Suppressor macrophage treated with lipopolysaccharide for 1 hour (primary cell): ENCODE data around the gene C14orf132.

Experiments used
- DNase-seq, 3 donors: peaks; one replicate each; pipeline ENCODE4 v3.0.0-alpha.2; 2020 to 2022

Gene C14orf132

DNA sequence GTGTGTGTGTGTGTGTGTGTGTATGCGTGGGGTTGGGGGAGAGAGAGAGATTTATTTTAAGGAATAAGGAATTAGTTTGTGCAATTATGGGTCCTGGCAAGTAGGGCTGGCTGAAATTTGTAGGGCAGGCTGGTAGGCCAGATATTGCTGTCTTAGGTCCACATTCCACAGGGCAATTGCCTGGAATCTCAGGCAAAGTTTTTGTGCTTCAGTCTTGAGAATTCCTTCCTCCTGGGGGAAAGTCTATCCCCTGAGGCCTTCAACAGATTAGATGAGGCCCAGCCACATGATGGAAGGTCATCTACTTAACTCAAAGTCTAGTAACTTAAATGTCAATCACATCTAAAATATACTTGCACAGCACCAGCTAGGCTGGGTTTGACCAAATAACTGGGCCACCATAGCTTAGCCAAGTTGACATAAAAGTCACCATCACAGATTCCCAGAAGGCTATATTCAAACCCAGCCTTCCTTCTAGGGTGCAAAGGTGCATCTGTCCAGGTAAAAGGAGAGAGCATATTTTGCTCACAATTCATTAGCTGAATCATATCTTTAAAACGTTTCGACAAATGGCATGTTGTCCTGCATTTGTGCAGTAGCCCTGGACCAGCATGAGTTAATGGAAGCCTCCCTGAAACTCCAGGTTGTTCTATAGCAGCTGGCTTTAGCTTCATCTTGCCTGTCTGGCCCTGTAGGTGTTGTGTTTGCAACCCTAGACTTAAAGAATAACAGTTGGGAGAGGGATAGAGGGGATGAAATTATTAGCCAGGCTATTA, 63.1 kb downstream of the C14orf132 start:
- no peak for DNase-seq

GRCh38 chr14:96103075-96103474, 63.9 kb downstream of the C14orf132 start:
- DNase-seq: no peak

GRCh38 chr14:96103560-96104460, 64.6 kb downstream of the C14orf132 start:
- DNase-seq: no peak

DNA sequence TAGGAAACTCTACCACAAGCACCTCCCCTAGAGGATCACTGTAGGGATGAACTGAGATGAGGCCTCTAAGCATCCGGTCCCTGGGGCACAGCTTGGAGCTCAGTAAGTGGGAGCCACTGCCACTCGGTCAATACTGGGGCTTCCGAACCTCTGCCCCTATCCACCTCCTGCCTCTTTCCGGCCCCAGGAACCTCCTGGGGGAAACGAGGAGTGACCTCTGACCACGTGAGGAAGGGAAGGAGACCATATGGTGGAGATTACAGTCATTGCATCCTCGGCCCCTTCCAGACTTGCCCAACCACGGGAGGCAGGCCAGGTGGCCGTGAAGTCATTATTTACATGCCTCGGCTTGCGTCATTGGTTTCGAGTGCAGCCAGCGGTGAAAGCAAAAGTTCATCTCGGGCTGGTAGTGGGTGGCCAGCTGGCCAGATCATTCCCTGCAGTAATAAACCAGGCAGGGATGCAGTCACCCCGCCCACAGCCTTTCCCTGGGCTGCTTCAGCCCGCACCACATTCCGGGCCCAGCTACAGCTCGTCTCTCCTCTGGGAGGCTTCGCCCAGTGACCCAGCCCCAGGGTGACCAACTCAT, 65.4 kb downstream of the C14orf132 start:
- peak; percentile 16 to 52 (median 23) for DNase-seq

DNA sequence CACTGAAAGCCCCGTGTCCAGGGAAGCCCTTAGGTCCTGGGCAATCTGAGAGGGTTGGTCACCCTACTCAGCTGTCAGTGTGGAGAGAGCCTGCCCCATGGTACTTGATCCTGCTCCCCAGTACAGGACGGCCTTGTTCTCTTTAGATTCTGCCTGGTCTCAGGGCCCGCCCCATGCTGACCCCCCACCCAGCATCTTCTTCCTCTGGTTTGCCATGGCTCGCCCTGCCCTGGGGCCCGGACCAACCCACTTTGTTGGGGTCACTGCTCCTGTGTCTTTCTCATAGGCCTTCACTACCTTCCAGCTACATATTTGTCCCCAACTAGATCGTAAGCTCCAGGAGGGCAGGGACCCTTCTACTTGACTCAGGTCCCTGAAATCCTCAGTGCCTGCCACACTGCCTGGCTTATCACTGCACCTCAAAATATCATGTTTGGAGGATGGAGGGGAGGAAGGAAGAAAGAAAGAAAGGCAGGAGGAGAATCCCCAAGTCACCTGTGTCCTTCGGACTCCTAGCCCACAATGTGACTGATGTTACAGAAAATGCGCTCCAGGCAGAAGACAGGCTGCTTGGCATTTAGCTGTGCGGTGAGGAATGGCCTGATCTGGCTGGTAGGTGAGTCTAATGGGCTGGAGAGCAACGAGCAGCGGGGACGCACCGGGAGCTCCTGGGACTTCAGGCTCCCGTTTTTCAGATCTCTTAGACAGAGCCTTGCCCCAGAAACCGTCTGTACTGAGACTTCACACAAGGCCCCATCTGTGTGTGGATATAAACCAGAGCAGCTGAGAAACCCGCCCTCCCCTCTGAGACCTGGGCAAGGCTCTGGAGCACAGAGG, 66.1 kb downstream of the C14orf132 start:
- DNase-seq: no peak

- DNase-seq: no peak
Observed at GRCh38 chr14:96105926-96106441, 66.8 kb downstream of the C14orf132 start.

DNA sequence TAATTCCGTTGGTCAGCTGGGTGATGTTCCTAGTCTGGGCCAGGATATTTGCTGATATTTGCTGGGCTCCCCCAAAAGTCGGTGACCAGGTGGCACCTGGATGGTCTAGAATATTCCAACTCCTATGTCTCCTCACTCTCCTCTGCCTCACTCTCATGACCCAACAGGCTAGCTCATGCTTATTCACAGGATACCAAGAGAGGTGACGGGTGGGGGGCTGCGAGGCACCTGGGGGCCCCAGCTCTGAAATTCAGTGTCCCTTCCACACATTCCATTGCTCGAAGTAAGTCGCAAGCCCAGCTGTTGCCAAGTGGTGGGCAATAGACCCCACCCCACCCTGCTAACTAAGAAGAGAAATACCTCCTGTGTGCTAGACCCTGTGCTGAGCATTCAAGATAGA, 67.7 kb downstream of the C14orf132 start:
- DNase-seq: no peak

- DNase-seq: no peak
Observed at GRCh38 chr14:96108061-96108795, 69.1 kb downstream of the C14orf132 start.

DNA sequence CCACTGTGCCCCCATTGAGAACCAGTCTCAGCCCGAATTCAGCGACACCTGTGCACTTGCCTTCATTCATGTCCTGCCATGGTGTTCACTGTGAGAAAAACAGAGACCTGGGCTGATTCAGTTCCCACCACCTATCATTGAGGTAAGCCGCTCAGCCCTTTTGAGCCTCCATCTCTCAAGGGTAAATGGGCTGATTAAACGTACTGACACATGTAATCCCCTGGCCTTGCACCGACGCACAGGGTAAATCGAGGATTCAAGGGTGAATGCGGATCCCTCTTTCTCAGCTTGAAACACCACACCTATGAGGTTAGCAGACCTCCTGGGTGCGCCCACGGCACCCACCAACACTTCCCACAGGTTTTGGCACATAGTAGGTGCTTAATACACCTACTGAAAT, 69.7 kb downstream of the C14orf132 start:
- DNase-seq: no peak

GRCh38 chr14:96109596-96110355, 70.6 kb downstream of the C14orf132 start:
- no peak for DNase-seq

DNA sequence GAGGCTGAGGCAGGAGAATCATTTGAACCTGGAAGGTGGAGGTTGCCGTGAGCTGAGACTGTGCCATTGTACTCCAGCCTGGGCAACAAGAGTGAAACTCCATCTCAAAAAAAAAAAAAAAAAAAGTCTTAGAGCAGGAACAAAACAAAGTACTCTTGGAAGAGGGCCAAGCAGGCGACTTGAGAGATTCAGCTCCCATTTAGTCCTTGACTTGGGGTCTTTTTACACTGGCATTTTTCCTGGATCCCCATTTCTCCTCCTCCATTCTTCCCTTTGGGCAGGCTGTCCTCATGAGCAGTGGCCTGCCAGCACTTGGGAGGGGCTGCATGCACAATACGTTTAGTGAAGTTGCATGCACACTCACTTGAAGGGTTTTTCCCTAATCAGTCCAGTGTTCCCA, 72.9 kb downstream of the C14orf132 start:
- DNase-seq: no peak

GRCh38 chr14:96114002-96114401, 74.8 kb downstream of the C14orf132 start:
- no peak for DNase-seq

DNA sequence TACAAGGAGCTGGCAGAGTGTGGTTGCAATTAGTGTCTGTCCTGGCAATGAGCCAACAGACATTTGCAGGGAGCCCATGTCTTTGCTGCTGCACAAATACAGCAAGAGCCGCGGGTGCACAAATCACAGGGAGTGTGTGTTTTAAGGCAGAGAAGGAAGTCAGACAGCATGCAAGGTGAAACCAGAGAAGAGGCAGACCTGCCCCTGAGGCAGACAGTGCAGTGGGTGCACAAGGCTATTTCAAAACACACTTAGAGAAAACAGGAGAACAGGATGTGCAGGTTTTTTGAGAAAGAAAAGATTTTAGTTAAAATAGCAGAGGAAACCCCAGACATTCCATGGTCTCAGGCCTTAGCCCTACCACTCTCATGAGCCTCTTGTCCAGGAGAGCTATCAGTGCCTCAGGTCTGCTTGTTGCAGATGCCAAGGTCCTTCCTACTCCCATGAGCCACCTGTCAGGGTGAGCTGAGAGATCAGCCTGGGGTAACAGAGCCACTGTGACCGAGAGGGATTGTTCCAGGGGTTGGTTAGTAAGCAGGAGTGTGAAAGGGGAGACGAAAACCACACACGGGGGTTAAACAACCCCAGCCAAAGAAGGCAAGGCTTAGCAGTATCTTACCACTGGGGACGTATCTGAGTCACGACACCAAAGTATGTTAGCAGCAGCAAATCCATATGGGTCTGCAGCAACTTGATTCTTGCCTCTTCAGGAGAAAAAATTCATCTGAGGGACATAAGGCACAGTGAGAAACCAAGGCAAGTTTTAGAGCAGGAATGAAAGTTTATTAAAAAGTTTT, 78.1 kb downstream of the C14orf132 start:
- no peak for DNase-seq

DNA sequence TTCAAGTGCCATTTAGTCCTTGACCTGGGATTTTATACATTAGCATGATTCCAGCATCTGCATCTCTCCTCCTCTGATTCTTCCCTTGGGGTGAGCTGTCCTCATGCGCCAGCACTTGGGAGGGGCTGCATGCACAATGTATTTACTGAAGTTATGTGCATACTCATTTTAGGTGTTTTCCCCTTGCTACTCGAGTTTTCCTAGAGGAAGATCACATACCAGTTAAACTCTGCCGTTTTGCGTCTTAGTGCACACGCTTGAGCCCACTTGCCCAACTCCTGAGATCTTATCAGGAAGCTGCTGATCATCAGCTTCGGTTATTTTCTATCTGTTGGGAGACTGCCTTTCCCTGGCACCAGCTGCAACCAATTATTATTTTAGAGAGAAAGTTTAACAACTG, 78.8 kb downstream of the C14orf132 start:
- no peak for DNase-seq

- DNase-seq: no peak
Observed at GRCh38 chr14:96118391-96118790, 79.2 kb downstream of the C14orf132 start.

- DNase-seq: no peak
Observed at GRCh38 chr14:96119947-96120346, 80.8 kb downstream of the C14orf132 start.

- DNase-seq: no peak
Observed at GRCh38 chr14:96120392-96120791, 81.2 kb downstream of the C14orf132 start.

DNA sequence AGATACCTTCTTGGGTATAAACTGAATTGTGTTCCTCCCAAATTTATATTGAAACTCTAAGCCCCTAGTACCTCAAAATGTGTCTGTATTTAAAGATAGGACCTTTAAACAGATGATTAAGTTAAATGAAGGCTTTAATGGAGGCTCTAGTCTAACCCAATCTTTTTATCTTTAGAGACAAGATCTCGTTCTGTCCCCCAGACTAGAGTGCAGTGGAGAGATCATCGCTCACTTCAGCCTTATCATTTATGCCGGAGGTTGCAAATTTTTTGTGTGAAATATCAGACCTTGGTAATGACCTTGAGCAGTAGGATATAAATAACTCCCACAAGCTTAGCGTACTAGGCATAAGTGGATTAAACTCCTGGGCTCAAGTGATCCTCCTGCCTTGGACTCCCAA, 81.8 kb downstream of the C14orf132 start:
- DNase-seq: no peak

GRCh38 chr14:96121660-96122395, 82.7 kb downstream of the C14orf132 start:
- peak in 2 of 3 donors; percentile 4 to 20 for DNase-seq
